ENCODE results near the gene SPOCD1.
A peak's percentile ranks its signal among the peaks of the same experiment; 100 is the strongest.
"Not testable (repeated sequence)": the region's sequence is repeated elsewhere in the genome, so short reads cannot be mapped to it uniquely, and the experiment has no call there.

Gene SPOCD1

DNA sequence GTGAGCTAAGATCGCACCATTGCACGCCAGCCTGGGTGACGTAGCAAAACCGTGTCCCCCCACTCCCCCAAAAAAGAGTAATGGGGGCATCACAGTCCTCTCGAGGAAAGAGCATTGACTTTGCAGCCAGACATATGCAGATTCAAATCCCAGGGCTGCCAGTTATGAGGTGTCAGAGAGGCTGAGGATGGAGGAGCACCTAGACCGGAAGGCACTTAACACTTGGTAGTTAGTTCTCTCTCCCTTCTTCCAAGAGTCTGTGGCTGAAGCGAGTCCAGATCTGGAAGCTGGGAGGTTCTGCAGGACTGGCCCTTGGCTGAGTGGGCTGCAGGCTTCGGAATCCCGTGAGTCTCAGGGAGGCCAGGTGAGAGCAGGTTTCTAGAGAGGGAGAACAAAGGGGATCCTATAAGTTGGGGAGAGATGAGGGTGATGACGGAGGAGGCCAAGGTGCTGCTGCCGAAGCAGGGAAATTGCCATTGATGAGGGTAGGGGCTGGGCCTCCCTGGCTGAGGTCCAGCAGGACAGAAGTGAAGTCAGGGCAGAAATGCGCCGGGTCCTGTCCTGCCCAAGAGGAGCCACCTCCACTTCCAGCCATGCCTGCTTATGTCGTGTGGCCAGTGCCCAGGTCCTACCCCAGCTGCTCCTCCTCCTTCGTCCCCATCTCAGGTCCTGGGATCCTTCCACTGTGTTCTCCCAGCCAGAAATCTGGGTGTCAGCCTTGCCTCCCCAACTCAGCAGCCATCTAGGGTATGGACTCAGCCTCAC, 13.3 kb upstream of the SPOCD1 start:
- no peak for DNase-seq (ENCODE audit: low spot score)

GRCh38 chr1:31828341-31828740, 12.5 kb upstream of the SPOCD1 start:
- DNase-seq (ENCODE audit: low spot score) = no peak

GRCh38 chr1:31823780-31824179, 8.0 kb upstream of the SPOCD1 start:
- DNase-seq (ENCODE audit: low spot score) = no peak

GRCh38 chr1:31822766-31823165, 6.9 kb upstream of the SPOCD1 start:
- no peak for DNase-seq (ENCODE audit: low spot score)

DNA sequence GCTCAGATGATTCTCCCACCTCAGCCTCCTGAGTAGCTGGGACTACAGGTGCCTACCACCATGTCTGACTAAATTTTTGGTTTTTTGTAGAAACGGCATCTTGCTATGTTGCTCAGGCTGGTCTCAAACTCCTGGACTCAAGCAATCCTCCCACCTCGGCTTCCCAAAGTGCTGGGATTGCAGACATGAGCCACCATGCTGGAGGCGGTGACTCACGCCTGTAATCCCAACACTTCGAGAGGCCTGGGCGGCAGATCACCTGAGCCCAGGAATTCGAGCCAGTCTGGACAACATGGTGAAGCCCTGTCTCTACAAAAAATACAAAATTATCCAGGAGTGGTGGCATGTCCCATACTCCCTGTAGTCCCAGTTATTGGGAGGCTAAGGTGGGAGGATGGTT, 4.4 kb upstream of the SPOCD1 start:
- DNase-seq (ENCODE audit: low spot score) = not testable (repeated sequence)

DNA sequence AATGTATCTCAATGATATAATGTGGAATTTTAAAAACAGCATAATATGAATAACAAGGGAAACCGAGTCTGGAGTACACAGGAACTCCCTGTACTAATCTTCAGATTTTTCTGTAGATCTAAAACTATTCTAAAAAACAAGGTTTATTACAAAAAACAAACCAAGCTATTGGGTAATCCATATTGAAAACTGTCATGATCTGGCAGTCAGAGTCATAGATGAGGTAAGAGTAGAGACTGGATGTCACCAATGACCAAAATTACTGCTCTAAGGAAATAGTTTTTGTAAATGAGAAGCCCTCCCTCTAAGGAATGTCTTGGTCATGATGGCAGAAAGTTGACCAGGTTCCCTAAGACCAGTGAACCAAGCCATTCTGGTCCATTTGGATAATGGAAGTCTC, 2.4 kb upstream of the SPOCD1 start:
- DNase-seq (ENCODE audit: low spot score) = no peak

DNA sequence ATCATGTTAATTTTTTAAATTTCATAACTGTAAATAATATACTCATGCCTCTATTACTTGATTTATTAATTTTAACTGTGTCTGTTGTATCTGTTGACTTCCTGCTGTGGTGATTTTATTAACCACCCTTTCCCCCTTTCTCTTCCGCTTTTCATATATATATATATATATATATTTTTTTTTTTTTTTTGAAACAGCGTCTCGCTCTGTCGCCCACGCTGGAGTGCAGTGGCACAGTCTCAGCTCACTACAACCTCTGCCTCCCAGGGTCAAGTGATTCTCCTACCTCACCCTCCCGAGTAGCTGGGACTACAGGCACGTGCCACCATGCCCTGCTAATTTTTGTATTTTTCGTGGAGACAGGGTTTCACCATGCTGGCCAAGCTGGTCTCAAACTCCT, 1.1 kb upstream of the SPOCD1 start:
- DNase-seq (ENCODE audit: low spot score) = not testable (repeated sequence)

DNA sequence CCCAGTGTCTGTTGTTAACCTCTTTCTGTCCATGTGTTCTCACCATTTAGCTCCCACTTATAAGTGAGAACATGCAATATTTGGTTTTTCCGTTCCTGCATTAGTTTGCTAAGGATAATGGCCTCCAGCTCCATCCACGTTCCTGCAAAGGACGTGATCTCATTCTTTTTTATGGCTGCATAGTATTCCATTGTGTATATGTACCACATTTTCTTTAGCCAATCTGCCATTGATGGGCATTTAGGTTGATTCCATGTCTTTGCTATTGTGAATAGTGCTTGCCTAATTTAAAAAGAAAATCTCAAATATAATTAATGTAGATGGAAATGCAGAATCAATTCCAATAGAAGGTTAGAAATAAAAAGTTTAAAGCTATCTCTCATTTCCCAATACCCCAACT, 679 bp upstream of the SPOCD1 start:
- DNase-seq (ENCODE audit: low spot score) = not testable (repeated sequence)

GRCh38 chr1:31815307-31815645, 546 bp downstream of the SPOCD1 start:
- no peak for DNase-seq (ENCODE audit: low spot score)

DNA sequence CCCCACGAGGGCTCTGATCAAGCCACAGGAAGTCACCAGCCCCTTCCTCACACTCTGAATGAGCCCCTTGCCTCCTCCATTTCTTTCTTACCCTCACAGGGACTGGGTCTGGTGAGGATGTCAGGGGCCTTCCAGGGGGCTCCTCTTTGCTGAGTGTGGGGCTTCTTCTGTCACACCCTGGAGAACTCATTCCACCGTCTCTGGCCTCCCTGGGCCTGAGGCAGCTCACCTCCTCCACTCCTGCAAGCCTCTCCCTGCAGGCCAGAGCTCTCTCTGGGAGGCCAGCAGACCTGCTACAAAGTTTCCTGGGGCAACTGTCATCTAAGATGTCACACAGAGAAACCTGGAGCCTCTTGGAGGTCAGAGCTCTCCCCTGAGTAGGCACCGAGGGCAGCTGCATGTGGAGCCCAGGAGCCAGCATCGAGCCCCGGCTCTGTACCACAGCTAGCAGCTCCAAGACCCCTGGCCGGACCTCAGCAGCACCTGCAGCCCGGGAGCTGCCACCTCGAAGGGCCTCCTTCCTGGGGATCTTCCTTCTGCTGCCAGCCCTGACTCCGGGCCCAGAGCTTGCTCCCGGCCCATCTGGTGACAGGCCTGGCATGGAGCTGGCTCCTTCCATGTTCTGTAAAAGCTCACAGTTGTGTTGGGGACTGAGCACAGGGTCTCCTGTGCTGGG, 1.1 kb downstream of the SPOCD1 start:
- DNase-seq (ENCODE audit: low spot score) = no peak

- DNase-seq (ENCODE audit: low spot score) = no peak
Measured at GRCh38 chr1:31814041-31814511, 1.7 kb downstream of the SPOCD1 start.

GRCh38 chr1:31812158-31812829, 3.5 kb downstream of the SPOCD1 start:
- DNase-seq (ENCODE audit: low spot score) = no peak

DNA sequence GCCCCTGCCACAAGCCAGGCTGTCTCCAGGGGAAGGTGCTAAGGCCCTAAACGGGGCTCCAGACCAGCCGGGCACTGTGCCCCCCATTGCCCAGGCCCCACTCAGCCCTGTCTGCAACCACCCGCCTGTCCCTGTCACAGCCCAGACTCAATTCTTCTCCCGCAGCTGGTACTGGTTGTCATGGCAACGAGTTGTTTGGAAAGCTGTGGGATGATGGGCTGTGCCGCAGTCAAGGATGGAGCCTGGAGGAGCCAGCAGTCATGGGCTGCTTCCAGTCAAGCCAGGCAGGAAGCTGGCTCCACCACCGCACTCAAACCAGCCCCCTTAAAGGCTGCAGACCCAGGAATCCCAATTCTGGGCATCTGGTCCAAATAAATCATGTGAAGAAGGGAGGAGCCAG, 4.2 kb downstream of the SPOCD1 start:
- DNase-seq (ENCODE audit: low spot score) = peak; percentile 46

DNA sequence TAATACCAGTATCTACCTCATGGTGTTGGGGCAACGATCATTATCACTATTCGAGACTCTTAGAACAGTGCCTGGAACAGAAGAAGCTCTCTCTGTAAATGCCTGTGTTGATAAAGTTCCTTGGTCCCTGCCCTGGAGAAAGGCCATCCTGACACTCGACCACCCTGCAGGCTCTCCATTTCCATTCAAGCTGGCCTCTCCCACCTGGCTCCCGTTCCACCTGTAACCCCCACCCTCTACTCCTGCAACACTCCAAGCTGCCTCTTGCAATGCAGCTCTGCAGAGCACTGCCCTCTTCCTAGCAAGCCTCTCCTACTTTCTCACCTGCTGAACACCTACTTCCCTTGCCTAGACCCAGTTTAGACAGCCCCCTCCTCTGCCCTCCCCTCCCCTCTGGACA, 6.1 kb downstream of the SPOCD1 start:
- DNase-seq (ENCODE audit: low spot score) = no peak

DNA sequence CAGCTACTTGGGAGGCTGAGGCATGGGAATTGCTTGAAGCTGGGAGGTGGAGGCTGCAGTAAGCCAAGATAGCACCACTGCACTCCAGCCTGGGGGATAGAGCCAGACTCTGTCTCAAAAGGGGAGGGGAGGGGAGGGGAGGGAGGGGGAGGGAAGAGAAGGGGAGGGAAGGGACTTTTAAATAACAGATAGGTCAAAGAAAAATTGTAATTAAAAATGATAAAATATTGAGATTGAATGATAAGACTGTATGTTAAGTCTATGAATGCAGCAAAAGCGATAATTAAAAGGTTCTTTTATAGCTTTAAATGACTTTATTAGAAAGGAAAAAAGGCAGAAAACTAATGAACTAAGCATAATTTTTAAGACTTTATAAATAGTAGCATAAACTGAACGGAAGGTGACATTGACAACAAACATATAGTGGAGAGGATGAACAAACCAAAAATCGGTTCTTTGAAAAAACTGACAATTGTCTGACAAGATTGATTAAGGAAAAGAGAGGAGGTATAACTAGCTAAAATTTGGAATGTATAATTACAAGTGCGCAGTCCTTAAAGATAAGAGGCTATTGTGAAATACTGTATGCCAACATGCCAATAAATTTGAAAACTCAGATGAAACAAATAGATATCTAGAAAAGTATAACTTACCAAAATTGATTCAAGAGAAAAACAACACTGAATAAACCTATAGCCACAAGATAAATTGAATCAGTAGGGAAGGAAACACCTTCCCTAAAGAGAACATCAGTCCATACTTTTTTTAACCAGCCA, 8.4 kb downstream of the SPOCD1 start:
- DNase-seq (ENCODE audit: low spot score) = no peak

DNA sequence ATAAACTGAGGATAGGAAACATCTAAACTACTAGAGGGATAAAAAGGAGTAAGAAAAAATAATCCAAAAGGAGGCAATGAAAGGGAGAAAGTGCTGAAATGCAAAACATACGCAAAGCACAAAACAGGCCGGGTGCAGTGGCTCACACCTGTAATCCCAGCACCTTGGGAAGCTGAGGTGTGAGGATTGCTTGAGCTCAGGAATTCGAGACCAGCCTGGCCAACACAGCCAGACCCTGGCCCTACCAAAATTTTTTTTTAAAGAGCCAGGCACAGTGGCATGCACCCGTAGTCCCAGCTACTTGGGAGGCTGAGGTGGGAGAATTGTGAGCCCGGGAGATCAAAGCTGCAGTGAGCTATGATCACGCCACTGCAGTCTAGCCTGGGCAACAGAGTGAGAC, 10.5 kb downstream of the SPOCD1 start:
- no peak for DNase-seq (ENCODE audit: low spot score)

DNA sequence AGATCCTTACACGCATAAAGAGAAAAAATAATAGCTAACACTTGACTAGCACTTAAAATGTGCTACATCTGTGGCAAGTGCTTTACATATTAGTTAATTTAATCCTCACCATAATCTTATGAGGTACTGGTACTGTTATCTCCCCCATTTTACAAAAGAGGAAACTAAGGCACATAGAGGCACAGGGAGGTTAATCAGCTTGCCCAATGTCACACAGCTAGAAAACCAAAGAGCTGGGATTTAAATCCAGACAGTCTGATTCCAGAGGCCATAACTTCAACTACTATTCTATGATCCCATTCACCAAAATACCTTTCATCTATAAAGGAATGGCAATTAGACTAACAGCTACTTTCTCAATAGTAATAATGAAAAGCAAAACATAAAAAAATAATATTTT, 11.7 kb downstream of the SPOCD1 start:
- DNase-seq (ENCODE audit: low spot score) = no peak

DNA sequence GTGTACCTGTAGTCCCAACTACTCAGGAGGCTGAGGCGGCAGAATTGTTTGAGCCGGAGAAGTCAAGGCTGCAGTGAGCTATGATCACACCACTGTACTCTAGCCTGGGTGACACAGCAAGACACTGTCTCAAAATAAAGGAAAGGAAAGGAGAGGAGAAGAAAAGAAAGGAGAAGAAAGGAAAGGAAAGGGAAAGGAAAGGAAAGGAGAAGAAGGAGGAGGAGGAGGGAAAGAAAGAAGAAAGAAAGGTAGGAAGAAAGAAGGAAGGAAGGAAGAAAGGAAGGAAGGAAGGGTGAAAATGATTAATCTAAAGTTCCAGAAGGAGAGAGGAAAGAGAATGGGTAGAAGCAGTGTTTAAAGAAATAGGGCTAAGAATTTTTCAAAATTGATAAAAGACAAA, 12.2 kb downstream of the SPOCD1 start:
- DNase-seq (ENCODE audit: low spot score) = no peak

GRCh38 chr1:31802190-31803150, 13.4 kb downstream of the SPOCD1 start:
- no peak for DNase-seq (ENCODE audit: low spot score)

DNA sequence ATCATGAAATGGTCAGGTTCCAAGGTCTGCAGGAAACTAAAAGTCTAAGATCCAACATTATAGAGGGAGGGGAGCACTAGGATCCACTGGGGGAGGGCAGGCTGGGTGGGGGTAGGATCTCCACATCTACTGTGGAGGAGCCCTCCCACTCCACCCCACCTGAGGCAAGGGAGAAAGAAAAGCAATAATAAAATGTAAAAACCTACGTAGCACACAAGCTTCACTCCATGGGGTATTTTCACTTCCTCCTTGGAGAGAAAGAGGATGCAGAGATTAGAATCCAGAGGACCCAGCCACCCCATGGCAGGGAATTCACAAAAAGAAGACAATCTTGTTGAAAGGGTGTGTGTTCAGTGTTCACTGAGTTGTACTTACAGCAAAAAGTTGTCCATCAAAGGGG, 14.4 kb downstream of the SPOCD1 start:
- no peak for DNase-seq (ENCODE audit: low spot score)

DNA sequence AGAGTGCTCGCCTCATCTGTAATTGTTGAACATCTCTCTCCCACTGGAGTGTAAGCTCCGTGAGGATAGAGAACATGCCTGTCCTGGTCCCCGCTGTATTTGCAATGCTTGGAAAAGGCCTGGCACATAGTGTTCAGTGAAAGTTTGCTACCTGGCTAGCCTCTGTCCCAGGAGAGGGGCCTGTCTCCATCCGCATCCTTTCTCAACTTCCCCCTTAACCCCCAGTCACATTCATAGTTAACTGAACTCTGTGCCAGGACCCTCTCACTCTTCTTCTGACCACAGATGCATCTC, 15.2 kb downstream of the SPOCD1 start:
- no peak for DNase-seq (ENCODE audit: low spot score)
